H1 (cell line): ENCODE results near the gene CD53. TPM values are rescaled to one million over a fixed set of nuclear protein-coding genes. Genes with fewer than 3 reads are reported as not detected.

ENCODE experiments used
- CTCF ChIA-PET: fragments of 300-600 bp; sonication (Branson Sonifier 250); formaldehyde crosslinking; loops from one replicate; lab custom pipeline; 2021; ENCODE audit not compliant: partially characterized antibody; lab: Charles Lee
- POLR2A ChIA-PET: fragments of 300-600 bp; sonication (Branson Sonifier 250); formaldehyde crosslinking; loops from one replicate; lab custom pipeline; 2021; ENCODE audit warnings: inconsistent platforms; ENCODE audit not compliant: partially characterized antibody; lab: Charles Lee
- DNase-seq, 2 experiments: peaks; one replicate each; pipeline versions ENCODE4 v3.0.0 to v3.0.0-alpha.2; 2010 to 2022; ENCODE audit warnings: low spot score in 2 of 2, low read depth in 1 of 2, mixed read lengths in 1 of 2
- FAIRE-seq: peaks from 2 replicates; lab custom pipeline; 2011; peaks lifted over from hg19 to GRCh38; lab: Jason Lieb, UNC
- H2AFZ ChIP-seq: 2 replicates; pipeline ENCODE4 v1.8.1; 2012; ENCODE audit warnings: low read length, inconsistent platforms
- H2AK5ac ChIP-seq: 2 replicates; pipeline ENCODE4 v1.6.1; 2013; ENCODE audit warnings: low read depth, low read length
- H2BK120ac ChIP-seq: replicated peaks from 2 replicates; pipeline ENCODE3; 2013; ENCODE audit warnings: low read depth, low read length, inconsistent platforms
- H2BK12ac ChIP-seq: 2 replicates; pipeline ENCODE4 v1.6.1; 2013; ENCODE audit warnings: low read depth, low read length
- H2BK15ac ChIP-seq: 2 replicates; pipeline ENCODE4 v1.6.1; 2013; ENCODE audit warnings: low read length
- H2BK20ac ChIP-seq: 2 replicates; pipeline ENCODE4 v1.6.1; 2013; ENCODE audit warnings: low read length
- H2BK5ac ChIP-seq: 2 replicates; pipeline ENCODE4 v1.6.1; 2013; ENCODE audit warnings: low read depth, low read length
- H3K14ac ChIP-seq: 2 replicates; pipeline ENCODE4 v1.6.1; 2013; ENCODE audit warnings: inconsistent platforms; ENCODE audit not compliant: insufficient read length
- H3K18ac ChIP-seq: 2 replicates; pipeline ENCODE4 v1.6.1; 2013; ENCODE audit warnings: low read length; ENCODE audit errors: extremely low read depth
- H3K23ac ChIP-seq: 2 replicates; pipeline ENCODE4 v1.6.1; 2013; ENCODE audit warnings: inconsistent platforms; ENCODE audit not compliant: insufficient read length
- H3K23me2 ChIP-seq: 2 replicates; pipeline ENCODE4 v1.6.1; 2013; ENCODE audit warnings: low read depth, low read length
- H3K27ac ChIP-seq: 2 replicates; pipeline ENCODE4 v1.6.1; 2011; ENCODE audit warnings: low read depth, low read length, inconsistent platforms
- H3K27me3 ChIP-seq, 4 experiments: replicated peaks in 1 of 4; 1 replicate in 1 of 4; 2 replicates in 3 of 4; pipeline versions ENCODE4 v1.6.1 to v1.8.1; 2011 to 2013; ENCODE audit warnings: low read length in 3 of 4, mild to moderate bottlenecking in 3 of 4, inconsistent platforms in 2 of 4, mixed read lengths in 2 of 4, moderate library complexity in 1 of 4; ENCODE audit not compliant: control insufficient read depth in 3 of 4, insufficient read depth in 3 of 4; ENCODE audit errors: extremely low read depth in 1 of 4
- H3K36me3 ChIP-seq, 4 experiments: 2 replicates each; pipeline versions ENCODE4 v1.6.1 to v1.8.1; 2011 to 2013; ENCODE audit warnings: mild to moderate bottlenecking in 4 of 4, low read length in 3 of 4, moderate library complexity in 2 of 4, control low read depth in 1 of 4, inconsistent platforms in 1 of 4; ENCODE audit not compliant: insufficient read depth in 4 of 4, control insufficient read depth in 2 of 4
- H3K4ac ChIP-seq: replicated peaks from 2 replicates; pipeline ENCODE3; 2013; ENCODE audit warnings: low read length, low read depth, mixed read lengths, inconsistent platforms; ENCODE audit not compliant: insufficient read length
- H3K4me1 ChIP-seq, 4 experiments: replicated peaks in 1 of 4; 1 replicate in 1 of 4; 2 replicates in 3 of 4; pipeline versions ENCODE4 v1.6.1 to v1.8.1; 2011 to 2013; ENCODE audit warnings: low read length in 3 of 4, inconsistent platforms in 2 of 4, mixed read lengths in 1 of 4; ENCODE audit not compliant: insufficient read depth in 4 of 4, control insufficient read depth in 3 of 4
- H3K4me2 ChIP-seq, 2 experiments: 2 replicates each; pipeline versions ENCODE4 v1.6.1 to v1.8.1; 2011 to 2013; ENCODE audit warnings: low read depth in 2 of 2, low read length in 2 of 2, control low read depth in 1 of 2, inconsistent platforms in 1 of 2, mild to moderate bottlenecking in 1 of 2; ENCODE audit not compliant: insufficient read depth in 1 of 2
- H3K4me3 ChIP-seq, 4 experiments: fragments of 200-600, 300-600 bp in 1 of 4; sonication (generic), shearing (Covaris generic), sonication (Bioruptor Twin) in 1 of 4; 2 replicates each; pipeline versions ENCODE4 v1.5.1 to v1.8.1; 2011 to 2016; ENCODE audit warnings: low read length in 4 of 4, low read depth in 3 of 4, control low read depth in 2 of 4, inconsistent platforms in 2 of 4, mild to moderate bottlenecking in 2 of 4, mixed read lengths in 1 of 4, moderate library complexity in 1 of 4; ENCODE audit not compliant: insufficient read depth in 2 of 4; ENCODE audit errors: extremely low read depth in 1 of 4
- H3K56ac ChIP-seq: replicated peaks from 2 replicates; pipeline ENCODE3; 2013; ENCODE audit warnings: low read depth, mild to moderate bottlenecking, mixed read lengths, low read length, inconsistent platforms; ENCODE audit not compliant: insufficient read length
- H3K79me1 ChIP-seq: 2 replicates; pipeline ENCODE4 v1.6.1; 2013; ENCODE audit warnings: low read depth, low read length, control low read depth
- H3K79me2 ChIP-seq, 2 experiments: 2 replicates each; pipeline versions ENCODE4 v1.6.1 to v1.8.1; 2012 to 2013; ENCODE audit warnings: low read length in 2 of 2, mild to moderate bottlenecking in 2 of 2, inconsistent platforms in 1 of 2; ENCODE audit not compliant: insufficient read depth in 2 of 2, control insufficient read depth in 1 of 2
- H3K9ac ChIP-seq, 4 experiments: replicated peaks in 1 of 4; 1 replicate in 1 of 4; 2 replicates in 3 of 4; pipeline versions ENCODE4 v1.6.1 to v1.8.1; 2011 to 2013; ENCODE audit warnings: low read depth in 3 of 4, low read length in 3 of 4, control low read depth in 2 of 4, mild to moderate bottlenecking in 2 of 4, moderate library complexity in 2 of 4, inconsistent platforms in 1 of 4; ENCODE audit errors: extremely low read depth in 1 of 4
- H3K9me3 ChIP-seq, 2 experiments: 2 replicates each; pipeline versions ENCODE4 v1.6.1 to v1.8.1; 2012 to 2013; ENCODE audit warnings: mild to moderate bottlenecking in 2 of 2, moderate library complexity in 2 of 2, control low read depth in 1 of 2, inconsistent platforms in 1 of 2, low read depth in 1 of 2, low read length in 1 of 2, mixed read lengths in 1 of 2; ENCODE audit not compliant: insufficient read depth in 2 of 2
- H4K20me1 ChIP-seq, 2 experiments: replicated peaks in 1 of 2; 2 replicates each; pipeline versions ENCODE3 to v1.8.1; 2011 to 2013; ENCODE audit warnings: inconsistent platforms in 2 of 2, low read length in 2 of 2, mild to moderate bottlenecking in 1 of 2; ENCODE audit not compliant: insufficient read depth in 2 of 2, control insufficient read depth in 1 of 2
- H4K5ac ChIP-seq: 2 replicates; pipeline ENCODE4 v1.6.1; 2013; ENCODE audit warnings: low read length, low read depth, mixed read lengths, inconsistent platforms; ENCODE audit not compliant: insufficient read length
- H4K8ac ChIP-seq: 2 replicates; pipeline ENCODE4 v1.8.0; 2013; ENCODE audit warnings: mild to moderate bottlenecking, moderate library complexity, low read length, inconsistent platforms; ENCODE audit not compliant: insufficient read depth; ENCODE audit errors: extremely low read depth
- H4K91ac ChIP-seq: replicated peaks from 2 replicates; pipeline ENCODE3; 2013; ENCODE audit warnings: low read length, mixed read lengths, inconsistent platforms; ENCODE audit not compliant: insufficient read length
- MAFK ChIP-seq: IDR thresholded peaks from 2 replicates; pipeline ENCODE4 v1.6.1; 2012; ENCODE audit warnings: low read depth, mild to moderate bottlenecking, improper control_type of control experiment, low read length
- RXRA ChIP-seq: IDR thresholded peaks from 2 replicates; pipeline ENCODE4 v1.6.1; 2011; ENCODE audit warnings: low read depth, mild to moderate bottlenecking, low read length, moderate library complexity; ENCODE audit not compliant: insufficient read depth
- WGBS, 2 experiments: shearing (Covaris generic) in 1 of 2; methylation state at CpG; one replicate each; pipeline versions ENCODE4 v1.1.6 to v1.1.7; 2013 to 2015; ENCODE audit warnings: low lambda C conversion rate in 2 of 2, mixed read lengths in 2 of 2, inconsistent platforms in 1 of 2, low coverage in 1 of 2, missing lambda C conversion rate in 1 of 2; ENCODE audit not compliant: insufficient replicate concordance in 2 of 2, insufficient coverage in 1 of 2, insufficient read length in 1 of 2; ENCODE audit errors: extremely low coverage in 1 of 2, missing lambda C conversion rate in 1 of 2; 5-methylcytosine and 5-hydroxymethylcytosine counted together
- polyA plus RNA-seq, 7 experiments: library from polyadenylated mRNA; depleted of rRNA in 3 of 7; stranded (reverse) in 5 of 7; unstranded in 2 of 7; fragments of >200 nt in 5 of 7; fragments of 200-250 nt in 2 of 7; gene quantifications; 1 replicate in 5 of 7; 2 replicates in 1 of 7; 4 replicates in 1 of 7; pipeline versions ENCODE4 v1.2.1 to v1.2.3, GENCODE V29; 2011 to 2013; ENCODE audit warnings: missing spikeins in 2 of 7, mixed read lengths in 2 of 7
- total RNA-seq: library from RNA; stranded (reverse); fragmentation: NEBNext Ultra II Directional; extraction: Animal tissue kit (Norgen Biotek cat#: 25700); gene quantifications from 2 replicates; pipeline ENCODE4 v1.2.1, GENCODE V29; 2021

CD53 gene
- total and polyA plus RNA-seq, 2 of the 8 experiments (the other 6 are each of a cell fraction or from before 2014, with no cell fraction given): 0.56 to 1.0 TPM

GRCh38 chr1:110921953-110922352 is 49.0 kb downstream of the CD53 start:
- WGBS, 2 experiments: 80% methylated on average over 1 of the region's 1 CpG; no CpG with 5 or more reads in 1 of the 2 experiments
- Histone ChIP-seq H4K8ac (no peak overlapping the region), H3K36me3 (no peaks in the 10 kb centered on the region), H2BK120ac (no peak overlapping the region), H2BK15ac (no peak overlapping the region), H3K23ac (no peak overlapping the region), H3K14ac (no peak overlapping the region), H4K20me1 (no peaks in the 10 kb centered on the region), H3K23me2 (no peaks in the 10 kb centered on the region), H3K27me3 (no peaks in the 10 kb centered on the region), H3K79me1 (no peaks in the 10 kb centered on the region), H4K91ac (no peak overlapping the region), H2BK20ac (no peak overlapping the region), H2AK5ac (no peak overlapping the region), H3K18ac (no peak overlapping the region), H3K4ac (no peak overlapping the region), H3K9ac (no peak overlapping the region), H3K27ac (no peak overlapping the region)
- FAIRE-seq: no peak
- no peak for TF ChIP-seq RXRA
- no peak for TF ChIP-seq MAFK
- TF ChIP-seq, all 59 proteins: peak for 0
- Histone ChIP-seq H2AFZ (no peak overlapping the region), H3K4me1 (no peaks in the 10 kb centered on the region; a peak in 1 of 7 replicates), H3K56ac (no peak overlapping the region), H3K4me2 (no peak overlapping the region), H4K5ac (no peak overlapping the region), H2BK5ac (no peak overlapping the region), H3K4me3 (no peak overlapping the region), H2BK12ac (no peak overlapping the region), H3K79me2 (no peaks in the 10 kb centered on the region), H3K9me3 (peaks cover 3 to 6% of the 10 kb centered on the region in 2 experiments; a peak in 2 of 4 replicates)
- DNase-seq: no peak
- POLR2A ChIA-PET: no interaction called here
- CTCF ChIA-PET: no interaction called here
